ENCODE results near the gene LIF.

Gene LIF

GRCh38 chr22:30222321-30222720, 24.2 kb downstream of the LIF start:
- DNase-seq, result no peak
- no peaks in the 10 kb centered on the region; the same call in 1 of the 2 replicates for H3K27me3 ChIP-seq
- no peaks in the 10 kb centered on the region for H3K36me3 ChIP-seq
- TF ChIP-seq CTCF (IDR thresholded peaks at IDR 0.05; ENCODE audit: low read depth, low read length), result no peak
- no peak overlapping the region for H3K4me3 ChIP-seq (ENCODE audit: low read depth, low read length)
- H3K4me1 ChIP-seq, result no peaks in the 10 kb centered on the region
- H3K9me3 ChIP-seq, result no peaks in the 10 kb centered on the region; the same call in 1 of the 2 replicates

- Histone ChIP-seq H3K36me3 (no peaks in the 10 kb centered on the region), H3K4me1 (no peaks in the 10 kb centered on the region), H3K27me3 (no peaks in the 10 kb centered on the region; the same call in 1 of the 2 replicates), H3K4me3 (ENCODE audit: low read depth, low read length) (no peak overlapping the region), H3K9me3 (no peaks in the 10 kb centered on the region)
- TF ChIP-seq CTCF (IDR thresholded peaks at IDR 0.05; ENCODE audit: low read depth, low read length), result no peak
- DNase-seq, result no peak
Measured at GRCh38 chr22:30221121-30221992, 25.2 kb downstream of the LIF start.

GRCh38 chr22:30220338-30221012, 26.1 kb downstream of the LIF start:
- no peaks in the 10 kb centered on the region; the same call in 1 of the 2 replicates for H3K27me3 ChIP-seq
- H3K36me3 ChIP-seq, result no peaks in the 10 kb centered on the region
- no peak for TF ChIP-seq CTCF (IDR thresholded peaks at IDR 0.05; ENCODE audit: low read depth, low read length)
- no peaks in the 10 kb centered on the region for H3K4me1 ChIP-seq
- no peaks in the 10 kb centered on the region for H3K9me3 ChIP-seq
- no peak overlapping the region for H3K4me3 ChIP-seq (ENCODE audit: low read depth, low read length)
- no peak for DNase-seq

- Histone ChIP-seq H3K4me1 (no peaks in the 10 kb centered on the region), H3K27me3 (no peaks in the 10 kb centered on the region; the same call in 1 of the 2 replicates), H3K36me3 (no peaks in the 10 kb centered on the region), H3K4me3 (ENCODE audit: low read depth, low read length) (no peak overlapping the region), H3K9me3 (no peaks in the 10 kb centered on the region)
- no peak for DNase-seq
- no peak for TF ChIP-seq CTCF (IDR thresholded peaks at IDR 0.05; ENCODE audit: low read depth, low read length)
Measured at GRCh38 chr22:30219668-30220278, 26.8 kb downstream of the LIF start.

GRCh38 chr22:30219049-30219654, 27.4 kb downstream of the LIF start:
- TF ChIP-seq CTCF (IDR thresholded peaks at IDR 0.05; ENCODE audit: low read depth, low read length), result no peak
- H3K4me1 ChIP-seq, result no peaks in the 10 kb centered on the region
- no peak overlapping the region for H3K4me3 ChIP-seq (ENCODE audit: low read depth, low read length)
- H3K36me3 ChIP-seq, result no peaks in the 10 kb centered on the region
- H3K9me3 ChIP-seq, result no peaks in the 10 kb centered on the region
- DNase-seq, result no peak
- no peaks in the 10 kb centered on the region; the same call in 1 of the 2 replicates for H3K27me3 ChIP-seq
